8988T (cell line): ENCODE data around the gene LRFN2.

Experiments
- DNase-seq: peaks from one replicate; pipeline ENCODE4 v3.0.0; 2011

The LRFN2 gene

GRCh38 chr6:40359808-40360207 is 227.4 kb downstream of the LRFN2 start:
- DNase-seq = no peak

GRCh38 chr6:40358473-40359460 is 228.4 kb downstream of the LRFN2 start:
- no peak for DNase-seq

- no peak for DNase-seq
Measured at GRCh38 chr6:40356242-40356910, 230.8 kb downstream of the LRFN2 start.

GRCh38 chr6:40355532-40355931 is 231.6 kb downstream of the LRFN2 start:
- no peak for DNase-seq

GRCh38 chr6:40355066-40355465 is 232.1 kb downstream of the LRFN2 start:
- DNase-seq = no peak

- no peak for DNase-seq
Measured at GRCh38 chr6:40353967-40354452, 233.2 kb downstream of the LRFN2 start.

GRCh38 chr6:40353197-40353966 is 233.8 kb downstream of the LRFN2 start:
- no peak for DNase-seq

GRCh38 chr6:40352527-40353170 is 234.5 kb downstream of the LRFN2 start:
- DNase-seq = no peak

- no peak for DNase-seq
Measured at GRCh38 chr6:40352006-40352405, 235.2 kb downstream of the LRFN2 start.

- DNase-seq = no peak
Measured at GRCh38 chr6:40350747-40351217, 236.4 kb downstream of the LRFN2 start.

GRCh38 chr6:40349901-40350746 is 237.0 kb downstream of the LRFN2 start:
- DNase-seq = no peak

- DNase-seq = no peak
Measured at GRCh38 chr6:40349123-40349900, 237.9 kb downstream of the LRFN2 start.

- no peak for DNase-seq
Measured at GRCh38 chr6:40348591-40348990, 238.6 kb downstream of the LRFN2 start.

- DNase-seq = no peak
Measured at GRCh38 chr6:40347571-40348011, 239.6 kb downstream of the LRFN2 start.

GRCh38 chr6:40346246-40346645 is 240.9 kb downstream of the LRFN2 start:
- DNase-seq = no peak

- DNase-seq = no peak
Measured at GRCh38 chr6:40344566-40345167, 242.5 kb downstream of the LRFN2 start.

GRCh38 chr6:40343877-40344565 is 243.1 kb downstream of the LRFN2 start:
- DNase-seq = no peak

GRCh38 chr6:40343318-40343876 is 243.8 kb downstream of the LRFN2 start:
- DNase-seq = no peak

GRCh38 chr6:40342723-40343122 is 244.4 kb downstream of the LRFN2 start:
- no peak for DNase-seq
